OCI-LY7 (cell line): ENCODE measurements around the gene SCAND1. TPM values are rescaled to one million over a fixed set of nuclear protein-coding genes. Genes with fewer than 3 reads are reported as not detected.
"Not testable (repeated sequence)": the region's sequence is repeated elsewhere in the genome, so short reads cannot be mapped to it uniquely, and the experiment has no call there.

Experiments
- BruUV-seq: library from RNA; stranded (reverse); fragments of 400-500 nt; replicated peaks from 2 replicates; lab custom pipeline; 2021; lab: Mats Ljungman, UMichigan
- CTCF ChIA-PET: fragments of 300-600 bp; sonication (Branson Sonifier 250); formaldehyde crosslinking; loops from one replicate; lab custom pipeline; 2022; ENCODE audit warnings: antibody characterized with exemption; ENCODE audit not compliant: unreplicated experiment; lab: Charles Lee
- POLR2A ChIA-PET: fragments of 300-600 bp; sonication (Branson Sonifier 250); formaldehyde crosslinking; loops from one replicate; lab custom pipeline; 2022; ENCODE audit warnings: antibody characterized with exemption; lab: Charles Lee
- DNase-seq: peaks from one replicate; pipeline ENCODE4 v3.0.0-alpha.2; 2015; ENCODE audit warnings: low spot score
- H2AFZ ChIP-seq: fragments of 200-600 bp; sonication (generic), shearing (Covaris generic); 2 replicates; pipeline ENCODE4 v1.6.1; 2014; ENCODE audit warnings: mild to moderate bottlenecking, antibody characterized with exemption, low read length, moderate library complexity
- H3K27ac ChIP-seq: fragments of 200-600 bp; sonication (generic); 2 replicates; pipeline ENCODE4 v1.5.1; 2014; ENCODE audit warnings: mixed run types, low read depth, mild to moderate bottlenecking, moderate library complexity, low read length, inconsistent platforms; ENCODE audit not compliant: poor library complexity, severe bottlenecking
- H3K36me3 ChIP-seq: fragments of 200-600 bp; sonication (generic); 2 replicates; pipeline ENCODE4 v1.6.1; 2014; ENCODE audit warnings: mild to moderate bottlenecking, antibody characterized with exemption, low read length, moderate library complexity, mixed read lengths; ENCODE audit not compliant: insufficient read depth
- H3K4me1 ChIP-seq: fragments of 200-600 bp; sonication (generic); 2 replicates; pipeline ENCODE4 v1.5.1; 2014; ENCODE audit warnings: mild to moderate bottlenecking, low read length; ENCODE audit not compliant: insufficient read depth, poor library complexity, severe bottlenecking
- H3K4me2 ChIP-seq: fragments of 200-600 bp; sonication (generic); 2 replicates; pipeline ENCODE4 v1.6.1; 2014; ENCODE audit warnings: mild to moderate bottlenecking, low read length
- H3K4me3 ChIP-seq: fragments of 200-600 bp; sonication (generic); 2 replicates; pipeline ENCODE4 v1.5.1; 2014; ENCODE audit warnings: mild to moderate bottlenecking, low read depth, low read length; ENCODE audit not compliant: poor library complexity, severe bottlenecking
- H3K79me2 ChIP-seq: fragments of 200-600 bp; sonication (generic); 2 replicates; pipeline ENCODE4 v1.6.1; 2016; ENCODE audit warnings: low read depth, mild to moderate bottlenecking, low read length, moderate library complexity, mixed read lengths; ENCODE audit not compliant: insufficient read depth
- H3K9me2 ChIP-seq: fragments of 200-600 bp; sonication (generic); 2 replicates; pipeline ENCODE4 v1.6.1; 2016; ENCODE audit warnings: mild to moderate bottlenecking, low read length, mixed read lengths; ENCODE audit not compliant: insufficient read depth
- H3K9me3 ChIP-seq: fragments of 200-600 bp; sonication (generic); 2 replicates; pipeline ENCODE4 v1.6.1; 2014; ENCODE audit warnings: mild to moderate bottlenecking, mixed run types, low read length, mixed read lengths
- H4K20me1 ChIP-seq: fragments of 200-600 bp; sonication (generic); 2 replicates; pipeline ENCODE4 v1.6.1; 2014; ENCODE audit warnings: mild to moderate bottlenecking, antibody characterized with exemption, low read length, moderate library complexity, mixed read lengths; ENCODE audit not compliant: insufficient read depth
- CTCF ChIP-seq: fragments of 200-600 bp; sonication (generic); conservative IDR thresholded peaks from 2 replicates; pipeline ENCODE4 v1.5.1; 2014; ENCODE audit warnings: mild to moderate bottlenecking, antibody characterized with exemption, low read length, moderate library complexity, mixed read lengths
- EZH2phosphoT487 ChIP-seq: fragments of 200-600 bp; sonication (generic); IDR thresholded peaks from 2 replicates; pipeline ENCODE4 v1.6.1; 2018; ENCODE audit warnings: low read depth, borderline replicate concordance, mild to moderate bottlenecking, mixed run types, antibody characterized with exemption, low read length, moderate library complexity, mixed read lengths
- intact Hi-C: fragments of 100-400 bp; cut with micrococcal nuclease; formaldehyde crosslinking; loops from one replicate; pipeline ENCODE4 v1.10.0; 2022; ENCODE audit not compliant: unreplicated experiment
- total RNA-seq, 2 experiments: library from RNA; depleted of rRNA in 1 of 2; stranded (reverse); fragments of >200 nt in 1 of 2; shearing (Covaris generic) in 1 of 2; gene quantifications; 2 replicates each; pipeline ENCODE4 v1.2.3, GENCODE V29; 2014 to 2022

Gene SCAND1
- total RNA-seq, 2 experiments from 2014 or later: 75.6 to 97.6 TPM

DNA sequence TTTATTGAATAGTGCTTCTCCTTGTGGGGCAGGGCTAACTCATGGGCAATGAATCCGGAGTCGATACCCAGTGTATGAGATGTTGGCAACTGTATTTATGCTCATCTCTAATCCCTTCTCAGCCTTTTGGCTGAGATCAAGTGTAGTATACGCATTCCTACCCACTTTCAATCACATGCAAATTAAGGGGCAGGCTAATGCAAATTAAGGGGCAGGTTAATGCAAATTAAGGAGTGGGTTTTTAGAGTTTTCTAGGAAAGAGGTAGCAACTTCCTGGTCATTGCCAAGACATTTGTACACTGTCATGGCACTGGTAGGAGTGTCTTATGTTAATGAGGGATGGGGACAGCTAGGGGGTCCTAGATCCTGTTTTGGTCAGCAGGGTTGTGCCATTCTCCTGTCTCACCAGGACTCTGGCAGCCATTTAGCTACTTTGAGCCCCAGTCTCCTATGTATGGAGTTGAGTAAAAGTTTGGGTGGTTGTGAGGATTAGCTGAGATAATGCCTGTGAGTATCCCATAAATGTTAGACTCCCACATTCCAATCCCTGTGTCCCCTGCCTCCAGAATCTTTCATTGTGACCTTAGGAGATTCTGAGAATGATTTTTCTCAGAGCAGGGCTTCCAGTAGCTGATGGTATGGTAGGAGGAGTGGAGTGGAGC lies 13.8 kb upstream of the SCAND1 start, which contains the start of gene CNBD2:
TSS of gene CNBD2 (plus strand) at position 612 of the 662 bp plus-strand sequence. CDS start 173 bp downstream, outside the sequence.
- Histone ChIP-seq H3K36me3 (no peaks in the 10 kb centered on the region), H3K9me2 (no peaks in the 10 kb centered on the region), H2AFZ (no peak within 1 kb of the TSS), H4K20me1 (no peaks in the 10 kb centered on the region), H3K79me2 (no peaks in the 10 kb centered on the region), H3K4me2 (no peak within 1 kb of the TSS), H3K9me3 (no peaks in the 10 kb centered on the region), H3K27ac (no peak within 1 kb of the TSS), H3K4me3 (no peak within 1 kb of the TSS), H3K4me1 (peaks cover 4% of the 10 kb centered on the region)
- no peak for TF ChIP-seq EZH2phosphoT487
- TF ChIP-seq CTCF: no peak
- intact Hi-C loops: no loop called here
- no peak for DNase-seq
- POLR2A ChIA-PET: interaction anchor here (0.5 to 1.3 kb wide), 2 partner anchors 13 to 123 kb away, joined by 3 to 5 read pairs; partner anchors contain the start of gene SCAND1
- CTCF ChIA-PET: interaction anchor here (0.6 kb wide), 1 partner anchor 49 kb away, joined by 5 read pairs; no protein-coding TSS in a partner anchor
- no TSS peak for BruUV-seq

GRCh38 chr20:35963878-35964277 lies 9.6 kb upstream of the SCAND1 start:
- CTCF ChIA-PET: no interaction called here
- Histone ChIP-seq H3K79me2 (no peaks in the 10 kb centered on the region), H3K4me3 (no peak overlapping the region), H3K36me3 (no peaks in the 10 kb centered on the region), H3K9me3 (0 out of 2 replicates have a peak, but pooled peaks cover 3% of the 10 kb centered on the region), H3K27ac (no peak overlapping the region), H3K9me2 (no peaks in the 10 kb centered on the region), H3K4me2 (no peak overlapping the region), H4K20me1 (no peaks in the 10 kb centered on the region), H3K4me1 (peaks cover 4% of the 10 kb centered on the region), H2AFZ (no peak overlapping the region)
- TF ChIP-seq EZH2phosphoT487 (no peak), CTCF (no peak)
- BruUV-seq: no TSS peak
- intact Hi-C loops: no loop called here
- POLR2A ChIA-PET: interaction anchor here (0.6 to 1.2 kb wide), 3 partner anchors 9 to 264 kb away, joined by 3 read pairs; partner anchors contain the start of genes NFS1 and ROMO1
- no peak for DNase-seq

- H2AFZ ChIP-seq, DNase-seq, H3K79me2 ChIP-seq, H3K9me2 ChIP-seq, H3K27ac ChIP-seq, H4K20me1 ChIP-seq, H3K4me3 ChIP-seq, POLR2A ChIA-PET, BruUV-seq, H3K9me3 ChIP-seq, intact Hi-C loops, CTCF ChIA-PET, H3K4me1 ChIP-seq, H3K4me2 ChIP-seq, H3K36me3 ChIP-seq: not testable (repeated sequence)
Measured at GRCh38 chr20:35959291-35959690, 5.0 kb upstream of the SCAND1 start.
